GM12875 (cell line): ENCODE results near the gene RIPOR3.

Experiments
- H3K4me3 ChIP-seq: one replicate; pipeline ENCODE4 v1.5.1; 2011; ENCODE audit warnings: low read depth, low read length, control low read depth
- CTCF ChIP-seq: IDR thresholded peaks from 2 replicates; pipeline ENCODE4 v1.5.1; 2011; ENCODE audit warnings: low read depth, mild to moderate bottlenecking, control low read depth, inconsistent platforms, low read length, moderate library complexity, borderline replicate concordance; ENCODE audit not compliant: insufficient read depth

The RIPOR3 gene

DNA sequence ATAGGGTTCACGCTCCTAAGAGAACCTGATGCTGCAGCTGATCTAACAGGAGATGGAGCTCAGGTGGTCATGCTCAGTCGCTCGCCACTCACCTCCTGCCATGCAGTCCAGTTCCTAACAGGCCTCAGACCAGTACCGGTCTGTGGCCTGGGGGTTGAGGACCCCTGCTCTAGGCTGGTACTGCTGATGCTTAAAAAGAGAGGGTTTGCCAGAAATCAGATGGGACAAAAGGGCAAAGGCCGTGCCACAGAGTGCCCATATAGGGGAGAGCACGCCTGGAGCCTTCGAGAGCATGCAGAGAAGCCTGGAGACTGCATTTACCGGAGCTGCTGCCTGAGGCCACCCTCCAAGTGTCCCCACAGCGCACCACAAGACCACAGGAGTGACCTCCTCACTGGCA lies 105.7 kb downstream of the RIPOR3 start:
- TF ChIP-seq CTCF = no peak
- no peak overlapping the region for H3K4me3 ChIP-seq

DNA sequence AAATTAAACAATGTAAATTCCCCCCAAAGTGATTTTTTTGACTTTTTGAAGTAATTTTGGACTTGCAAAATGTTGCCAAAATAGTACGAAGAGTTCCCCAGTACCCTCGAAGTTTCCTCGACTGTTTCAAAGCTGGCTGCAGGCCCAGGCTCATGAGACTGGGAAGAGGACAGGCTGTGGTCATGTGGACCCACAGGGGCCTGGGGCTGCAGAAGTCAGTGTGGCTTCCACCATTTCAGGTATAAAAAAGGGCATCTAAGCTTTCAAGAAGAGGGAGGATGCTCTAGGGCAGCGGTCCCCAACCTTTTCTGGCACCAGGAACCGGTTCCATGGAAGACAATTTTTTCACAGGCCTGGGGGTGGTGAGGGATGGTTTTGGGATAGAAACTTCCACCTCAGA lies 106.1 kb downstream of the RIPOR3 start:
- H3K4me3 ChIP-seq = no peak overlapping the region
- no peak for TF ChIP-seq CTCF

GRCh38 chr20:50584687-50585086 lies 106.7 kb downstream of the RIPOR3 start:
- H3K4me3 ChIP-seq = no peak overlapping the region
- TF ChIP-seq CTCF = no peak

- H3K4me3 ChIP-seq = no peak overlapping the region
- TF ChIP-seq CTCF = no peak
These were observed 107.7 kb downstream of the RIPOR3 start for GRCh38 chr20:50583442-50584150.

GRCh38 chr20:50582591-50583234 lies 108.6 kb downstream of the RIPOR3 start:
- no peak overlapping the region for H3K4me3 ChIP-seq
- no peak for TF ChIP-seq CTCF

DNA sequence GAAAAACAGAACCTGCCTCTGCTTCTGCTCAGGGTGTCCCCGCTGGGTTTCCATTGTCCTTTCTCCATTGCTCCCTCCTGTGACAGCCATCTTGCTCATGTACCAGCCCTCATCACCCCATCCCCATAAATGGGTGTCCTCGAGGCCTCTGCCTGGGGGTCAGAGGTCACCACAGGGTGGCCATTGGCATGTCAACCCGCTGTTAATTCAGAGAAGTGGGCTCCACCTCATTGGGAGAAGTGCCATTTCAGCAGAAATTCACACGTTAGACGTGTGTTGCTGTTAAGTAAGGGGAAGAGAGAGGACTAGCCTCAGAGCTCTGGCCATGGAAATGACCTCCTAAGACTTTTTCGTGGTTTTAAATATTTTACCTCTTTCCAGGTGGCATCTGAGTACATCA lies 109.2 kb downstream of the RIPOR3 start:
- TF ChIP-seq CTCF = no peak
- H3K4me3 ChIP-seq = no peak overlapping the region
